ENCODE measurements around the gene DNHD1. TPM values are rescaled to one million over a fixed set of nuclear protein-coding genes. Genes with fewer than 3 reads are reported as not detected.

DNHD1 gene
- total and polyA plus RNA-seq, 2 donors: 3.7 to 13.4 TPM

GRCh38 chr11:6568191-6568918 is 71.3 kb downstream of the DNHD1 start:
- H3K27ac ChIP-seq (ENCODE audit: low read depth): no peak overlapping the region
- no peak for DNase-seq (ENCODE audit: extremely low spot score)
- no peak overlapping the region for H3K4me3 ChIP-seq (ENCODE audit: low read depth, low read length)
- H3K4me1 ChIP-seq (ENCODE audit: insufficient read depth): no peaks in the 10 kb centered on the region
- H3K36me3 ChIP-seq (ENCODE audit: insufficient read depth): no peaks in the 10 kb centered on the region
- WGBS: 64% methylated on average over 4 of the region's 4 CpGs

- no peak for DNase-seq (ENCODE audit: extremely low spot score)
- Histone ChIP-seq H3K4me3 (ENCODE audit: low read depth, low read length) (no peak overlapping the region), H3K27ac (ENCODE audit: low read depth) (no peak overlapping the region), H3K36me3 (ENCODE audit: insufficient read depth) (no peaks in the 10 kb centered on the region), H3K4me1 (ENCODE audit: insufficient read depth) (no peaks in the 10 kb centered on the region)
- 86% methylated on average over 5 of the region's 5 CpGs for WGBS
These were observed 72.6 kb downstream of the DNHD1 start for GRCh38 chr11:6569706-6570105.

GRCh38 chr11:6570691-6571427 is 73.8 kb downstream of the DNHD1 start:
- H3K4me1 ChIP-seq (ENCODE audit: insufficient read depth): no peaks in the 10 kb centered on the region
- no peaks in the 10 kb centered on the region for H3K36me3 ChIP-seq (ENCODE audit: insufficient read depth)
- no peak for DNase-seq (ENCODE audit: extremely low spot score)
- H3K27ac ChIP-seq (ENCODE audit: low read depth): no peak overlapping the region
- WGBS: 64% methylated on average over 62 of the region's 62 CpGs
- no peak overlapping the region for H3K4me3 ChIP-seq (ENCODE audit: low read depth, low read length)

GRCh38 chr11:6571434-6572008 is 74.4 kb downstream of the DNHD1 start:
- H3K36me3 ChIP-seq (ENCODE audit: insufficient read depth): no peaks in the 10 kb centered on the region
- 71% methylated on average over 22 of the region's 22 CpGs for WGBS
- no peak for DNase-seq (ENCODE audit: extremely low spot score)
- H3K4me3 ChIP-seq (ENCODE audit: low read depth, low read length): no peak overlapping the region
- no peaks in the 10 kb centered on the region for H3K4me1 ChIP-seq (ENCODE audit: insufficient read depth)
- H3K27ac ChIP-seq (ENCODE audit: low read depth): no peak overlapping the region

- Histone ChIP-seq H3K4me1 (ENCODE audit: insufficient read depth) (no peaks in the 10 kb centered on the region), H3K4me3 (ENCODE audit: low read depth, low read length) (no peak overlapping the region), H3K27ac (ENCODE audit: low read depth) (no peak overlapping the region), H3K36me3 (ENCODE audit: insufficient read depth) (no peaks in the 10 kb centered on the region)
- DNase-seq (ENCODE audit: extremely low spot score): no peak
- WGBS: 59% methylated on average over 2 of the region's 2 CpGs
These were observed 75.1 kb downstream of the DNHD1 start for GRCh38 chr11:6572215-6572614.

GRCh38 chr11:6574816-6575715 is 78.0 kb downstream of the DNHD1 start:
- DNase-seq (ENCODE audit: extremely low spot score): no peak
- no peaks in the 10 kb centered on the region for H3K36me3 ChIP-seq (ENCODE audit: insufficient read depth)
- WGBS: 86% methylated on average over 6 of the region's 6 CpGs
- H3K4me3 ChIP-seq (ENCODE audit: low read depth, low read length): no peak overlapping the region
- H3K4me1 ChIP-seq (ENCODE audit: insufficient read depth): no peaks in the 10 kb centered on the region
- no peak overlapping the region for H3K27ac ChIP-seq (ENCODE audit: low read depth)

- DNase-seq (ENCODE audit: extremely low spot score): peak; percentile 64
- Histone ChIP-seq H3K4me1 (ENCODE audit: insufficient read depth) (no peaks in the 10 kb centered on the region), H3K36me3 (ENCODE audit: insufficient read depth) (no peaks in the 10 kb centered on the region), H3K27ac (ENCODE audit: low read depth) (no peak overlapping the region), H3K4me3 (ENCODE audit: low read depth, low read length) (no peak overlapping the region)
- 21% methylated on average over 6 of the region's 6 CpGs for WGBS
These were observed 79.6 kb downstream of the DNHD1 start for GRCh38 chr11:6576471-6577373.

GRCh38 chr11:6578134-6578533 is 81.1 kb downstream of the DNHD1 start:
- 92% methylated on average over 1 of the region's 1 CpG for WGBS
- no peaks in the 10 kb centered on the region for H3K4me1 ChIP-seq (ENCODE audit: insufficient read depth)
- no peak for DNase-seq (ENCODE audit: extremely low spot score)

GRCh38 chr11:6579681-6580080 is 82.6 kb downstream of the DNHD1 start:
- WGBS: 79% methylated on average over 2 of the region's 2 CpGs
- H3K27ac ChIP-seq (ENCODE audit: low read depth): no peak overlapping the region
- H3K4me3 ChIP-seq (ENCODE audit: low read depth, low read length): no peak overlapping the region
- H3K4me1 ChIP-seq (ENCODE audit: insufficient read depth): no peaks in the 10 kb centered on the region
- no peaks in the 10 kb centered on the region for H3K36me3 ChIP-seq (ENCODE audit: insufficient read depth)
- no peak for DNase-seq (ENCODE audit: extremely low spot score)

More at GRCh38 chr11:6578134-6578533, 81.1 kb downstream of the DNHD1 start:
- H3K36me3 ChIP-seq (ENCODE audit: insufficient read depth): no peaks in the 10 kb centered on the region
- H3K4me3 ChIP-seq (ENCODE audit: low read depth, low read length): no peak overlapping the region
- no peak overlapping the region for H3K27ac ChIP-seq (ENCODE audit: low read depth)

- Histone ChIP-seq H3K4me1 (ENCODE audit: insufficient read depth) (no peaks in the 10 kb centered on the region), H3K27ac (ENCODE audit: low read depth) (no peak overlapping the region), H3K36me3 (ENCODE audit: insufficient read depth) (no peaks in the 10 kb centered on the region), H3K4me3 (ENCODE audit: low read depth, low read length) (no peak overlapping the region)
- 98% methylated on average over 1 of the region's 1 CpG for WGBS
- DNase-seq (ENCODE audit: extremely low spot score): no peak
These were observed 86.5 kb downstream of the DNHD1 start for GRCh38 chr11:6583584-6583983.

GRCh38 chr11:6584528-6584927 is 87.4 kb downstream of the DNHD1 start:
- no peaks in the 10 kb centered on the region for H3K36me3 ChIP-seq (ENCODE audit: insufficient read depth)
- no peaks in the 10 kb centered on the region for H3K4me1 ChIP-seq (ENCODE audit: insufficient read depth)
- no peak for DNase-seq (ENCODE audit: extremely low spot score)
- no peak overlapping the region for H3K4me3 ChIP-seq (ENCODE audit: low read depth, low read length)
- 94% methylated on average over 4 of the region's 4 CpGs for WGBS
- no peak overlapping the region for H3K27ac ChIP-seq (ENCODE audit: low read depth)

GRCh38 chr11:6586434-6587359 is 89.6 kb downstream of the DNHD1 start:
- no peak for DNase-seq (ENCODE audit: extremely low spot score)
- no peak overlapping the region for H3K27ac ChIP-seq (ENCODE audit: low read depth)
- no peaks in the 10 kb centered on the region for H3K4me1 ChIP-seq (ENCODE audit: insufficient read depth)
- H3K4me3 ChIP-seq (ENCODE audit: low read depth, low read length): no peak overlapping the region
- whole genome bisulfite sequencing: 62% methylated on average over 25 of the region's 25 CpGs
- no peaks in the 10 kb centered on the region for H3K36me3 ChIP-seq (ENCODE audit: insufficient read depth)

All from urinary bladder (tissue), 4 donors.